Loucy (cell line): ENCODE results near the gene TOR4A.

Experiments
- H2AFZ ChIP-seq: fragments of 200-600 bp; sonication (generic); 2 replicates; pipeline ENCODE4 v1.6.0; 2016; ENCODE audit warnings: antibody characterized with exemption, mild to moderate bottlenecking, low read length, moderate library complexity
- H3F3A ChIP-seq: fragments of 200-600 bp; 2 replicates; pipeline ENCODE4 v1.6.0; 2016; ENCODE audit warnings: antibody characterized with exemption, low read depth, mild to moderate bottlenecking
- H3K27me3 ChIP-seq: fragments of 200-600 bp; sonication (generic); 2 replicates; pipeline ENCODE4 v1.6.1; 2014; ENCODE audit warnings: low read length, mild to moderate bottlenecking; ENCODE audit not compliant: insufficient read depth, poor library complexity, severe bottlenecking
- H3K36me3 ChIP-seq: fragments of 200-600 bp; sonication (generic); 2 replicates; pipeline ENCODE4 v1.6.1; 2016; ENCODE audit warnings: low read length; ENCODE audit not compliant: insufficient read depth
- H3K4me1 ChIP-seq: fragments of 200-600 bp; sonication (generic); 2 replicates; pipeline ENCODE4 v1.5.1; 2014; ENCODE audit warnings: low read length, mild to moderate bottlenecking; ENCODE audit not compliant: insufficient read depth, poor library complexity, severe bottlenecking
- H3K4me2 ChIP-seq: fragments of 200-600 bp; sonication (generic); 2 replicates; pipeline ENCODE4 v1.6.0; 2014; ENCODE audit warnings: antibody characterized with exemption, low read length, low read depth, mild to moderate bottlenecking; ENCODE audit not compliant: poor library complexity, severe bottlenecking
- H3K4me3 ChIP-seq: fragments of 200-600 bp; sonication (generic); 2 replicates; pipeline ENCODE4 v1.5.1; 2014; ENCODE audit warnings: low read length, mild to moderate bottlenecking, mixed read lengths; ENCODE audit not compliant: poor library complexity, severe bottlenecking
- H3K79me2 ChIP-seq: fragments of 200-600 bp; sonication (generic); 2 replicates; pipeline ENCODE4 v1.6.1; 2014; ENCODE audit warnings: low read length; ENCODE audit not compliant: insufficient read depth
- H3K9ac ChIP-seq: fragments of 200-600 bp; sonication (generic); 2 replicates; pipeline ENCODE4 v1.6.0; 2014; ENCODE audit warnings: mild to moderate bottlenecking, low read depth, low read length, moderate library complexity; ENCODE audit not compliant: poor library complexity, severe bottlenecking
- H3K9me2 ChIP-seq: fragments of 200-600 bp; sonication (generic); replicated peaks from 2 replicates; pipeline ENCODE4 v1.6.1; 2016; ENCODE audit warnings: low read depth, low read length, mixed read lengths
- H3K9me3 ChIP-seq: fragments of 200-600 bp; sonication (generic); 2 replicates; pipeline ENCODE4 v1.6.1; 2014; ENCODE audit warnings: mild to moderate bottlenecking, antibody characterized with exemption, low read length, low read depth; ENCODE audit not compliant: insufficient read depth
- H4K20me1 ChIP-seq: fragments of 200-600 bp; sonication (generic); 2 replicates; pipeline ENCODE4 v1.6.0; 2014; ENCODE audit warnings: antibody characterized with exemption, low read length, mild to moderate bottlenecking; ENCODE audit not compliant: insufficient read depth, poor library complexity, severe bottlenecking
- EZH2phosphoT487 ChIP-seq: fragments of 200-600 bp; IDR thresholded peaks from 2 replicates; pipeline ENCODE4 v1.6.1; 2018; ENCODE audit warnings: antibody characterized with exemption, mild to moderate bottlenecking, moderate library complexity, borderline replicate concordance
- TF ChIP-seq, protein P1 (sequence below): fragments of 200-600 bp; sonication (generic); conservative IDR thresholded peaks from 2 replicates; pipeline ENCODE4 v1.5.1; 2014; ENCODE audit warnings: mild to moderate bottlenecking, antibody characterized with exemption, low read length

TOR4A gene

DNA sequence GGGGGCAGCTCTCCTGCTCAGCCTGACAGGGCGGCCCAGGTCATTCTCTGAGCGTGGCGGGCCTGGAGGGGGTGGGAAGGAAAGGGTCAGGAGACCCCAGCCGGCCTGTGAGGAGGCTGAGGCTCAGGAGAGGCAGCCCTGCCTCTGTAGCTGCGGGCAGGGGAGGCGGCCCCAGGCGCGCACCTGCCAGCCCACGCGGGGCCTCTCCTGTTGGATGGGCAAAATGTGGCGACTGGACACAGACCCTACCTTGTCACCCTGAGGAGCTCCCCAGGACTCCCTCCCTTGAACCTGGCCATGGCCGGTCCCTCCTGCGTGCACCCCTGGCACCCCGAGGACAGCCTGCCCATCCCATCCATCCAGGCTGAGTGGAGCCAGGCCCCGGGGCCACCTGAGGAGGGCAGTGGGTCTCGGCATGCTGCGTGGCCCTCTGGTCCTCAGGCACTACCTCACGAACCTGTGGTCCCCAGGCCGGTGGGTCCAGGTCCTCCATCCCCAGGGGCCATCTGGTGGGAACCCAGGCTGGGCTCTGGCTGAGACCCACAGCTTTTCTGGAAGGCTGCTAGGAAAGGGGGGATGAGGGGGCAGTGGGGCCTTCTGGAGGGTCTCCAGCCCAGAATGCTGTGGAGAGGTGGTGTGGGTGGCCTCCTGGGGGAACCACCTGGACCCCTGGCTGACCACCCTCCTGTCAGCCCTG is 39.6 kb downstream of the TOR4A start:
- H3K9ac ChIP-seq, result no peak overlapping the region
- no peaks in the 10 kb centered on the region for H3K36me3 ChIP-seq
- H3K9me3 ChIP-seq, result no peaks in the 10 kb centered on the region
- H3K79me2 ChIP-seq, result no peaks in the 10 kb centered on the region
- no peak overlapping the region for H2AFZ ChIP-seq
- no peaks in the 10 kb centered on the region for H3K27me3 ChIP-seq
- no peak for TF ChIP-seq EZH2phosphoT487
- TF ChIP-seq, protein P1, sequence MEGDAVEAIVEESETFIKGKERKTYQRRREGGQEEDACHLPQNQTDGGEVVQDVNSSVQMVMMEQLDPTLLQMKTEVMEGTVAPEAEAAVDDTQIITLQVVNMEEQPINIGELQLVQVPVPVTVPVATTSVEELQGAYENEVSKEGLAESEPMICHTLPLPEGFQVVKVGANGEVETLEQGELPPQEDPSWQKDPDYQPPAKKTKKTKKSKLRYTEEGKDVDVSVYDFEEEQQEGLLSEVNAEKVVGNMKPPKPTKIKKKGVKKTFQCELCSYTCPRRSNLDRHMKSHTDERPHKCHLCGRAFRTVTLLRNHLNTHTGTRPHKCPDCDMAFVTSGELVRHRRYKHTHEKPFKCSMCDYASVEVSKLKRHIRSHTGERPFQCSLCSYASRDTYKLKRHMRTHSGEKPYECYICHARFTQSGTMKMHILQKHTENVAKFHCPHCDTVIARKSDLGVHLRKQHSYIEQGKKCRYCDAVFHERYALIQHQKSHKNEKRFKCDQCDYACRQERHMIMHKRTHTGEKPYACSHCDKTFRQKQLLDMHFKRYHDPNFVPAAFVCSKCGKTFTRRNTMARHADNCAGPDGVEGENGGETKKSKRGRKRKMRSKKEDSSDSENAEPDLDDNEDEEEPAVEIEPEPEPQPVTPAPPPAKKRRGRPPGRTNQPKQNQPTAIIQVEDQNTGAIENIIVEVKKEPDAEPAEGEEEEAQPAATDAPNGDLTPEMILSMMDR, result no peak
- H3F3A ChIP-seq, result no peaks in the 10 kb centered on the region
- H4K20me1 ChIP-seq, result no peaks in the 10 kb centered on the region
- H3K4me1 ChIP-seq, result peaks cover 21% of the 10 kb centered on the region
- no peak overlapping the region for H3K4me2 ChIP-seq
- H3K9me2 ChIP-seq, result no peaks in the 10 kb centered on the region
- H3K4me3 ChIP-seq, result no peak overlapping the region

DNA sequence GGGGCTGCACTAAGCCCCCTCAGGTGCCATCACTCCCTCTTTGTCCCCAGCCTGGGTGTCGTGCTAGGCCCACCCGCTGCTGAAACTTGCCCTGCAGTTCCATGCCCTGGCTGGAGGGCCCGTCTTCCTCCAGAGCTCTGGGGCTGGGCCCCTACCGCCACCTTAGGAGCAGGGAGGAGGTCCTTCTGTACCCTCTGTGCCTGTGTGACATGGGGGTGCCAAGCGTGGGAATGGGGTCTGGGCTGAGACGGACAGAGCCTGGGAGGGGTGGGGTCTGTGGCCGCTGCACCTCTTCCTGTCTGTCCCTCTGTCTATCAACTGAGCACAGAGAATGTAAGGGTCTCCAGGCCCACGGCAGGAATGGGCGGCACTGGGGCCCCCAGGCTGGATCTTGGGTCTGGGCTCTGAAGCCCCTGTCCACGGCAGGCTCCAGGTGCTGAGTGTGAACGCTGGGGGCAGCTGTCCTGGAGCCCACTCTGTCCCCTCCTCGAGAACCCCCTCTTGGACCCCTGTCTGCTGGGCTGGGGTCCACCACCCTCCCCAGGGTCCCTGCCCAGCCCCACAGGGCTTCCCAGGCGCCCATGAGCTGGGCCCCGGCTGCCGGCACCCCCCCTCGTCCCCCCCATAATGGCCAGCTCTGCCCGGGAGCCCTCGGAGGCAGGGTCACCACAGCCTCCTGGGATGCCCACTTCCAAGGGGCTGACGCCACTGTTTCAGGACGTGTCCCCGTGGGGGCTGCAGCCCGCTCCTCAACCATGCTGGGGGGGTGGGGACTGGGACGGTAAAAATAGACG is 40.4 kb downstream of the TOR4A start:
- Histone ChIP-seq H4K20me1 (no peaks in the 10 kb centered on the region), H3K79me2 (no peaks in the 10 kb centered on the region), H3K4me1 (peaks cover 21% of the 10 kb centered on the region), H3K36me3 (no peaks in the 10 kb centered on the region), H3K4me2 (no peak overlapping the region), H3K4me3 (no peak overlapping the region), H3F3A (no peaks in the 10 kb centered on the region), H3K9ac (no peak overlapping the region), H2AFZ (no peak overlapping the region), H3K27me3 (no peaks in the 10 kb centered on the region), H3K9me2 (no peaks in the 10 kb centered on the region), H3K9me3 (no peaks in the 10 kb centered on the region)
- TF ChIP-seq EZH2phosphoT487, result no peak
- TF ChIP-seq, protein P1, result no peak

- no peak overlapping the region for H3K9ac ChIP-seq
- H2AFZ ChIP-seq, result no peak overlapping the region
- no peaks in the 10 kb centered on the region for H4K20me1 ChIP-seq
- H3K4me3 ChIP-seq, result no peak overlapping the region
- no peaks in the 10 kb centered on the region for H3K27me3 ChIP-seq
- H3K4me2 ChIP-seq, result no peak overlapping the region
- no peaks in the 10 kb centered on the region for H3K9me3 ChIP-seq
- H3F3A ChIP-seq, result no peaks in the 10 kb centered on the region
- no peaks in the 10 kb centered on the region for H3K79me2 ChIP-seq
- peaks cover 21% of the 10 kb centered on the region for H3K4me1 ChIP-seq
- no peaks in the 10 kb centered on the region for H3K9me2 ChIP-seq
- H3K36me3 ChIP-seq, result no peaks in the 10 kb centered on the region
- TF ChIP-seq, protein P1, result no peak
- TF ChIP-seq EZH2phosphoT487, result no peak
Observed at GRCh38 chr9:137318602-137319001, 41.1 kb downstream of the TOR4A start.
